WTC11 (cell line): ENCODE results near the gene SLC19A1. TPM values are rescaled to one million over a fixed set of nuclear protein-coding genes. Genes with fewer than 3 reads are reported as not detected.

Experiments
- ATAC-seq: fragments of 200-7000 bp; cut with Tn5 transposase; 2 replicates; pipeline ENCODE4 v1.10.0; 2021; ENCODE audit warnings: mild to moderate bottlenecking, moderate library complexity
- CTCF ChIA-PET: fragments of 300-600 bp; sonication (Branson Sonifier 250); formaldehyde crosslinking; loops from one replicate; lab custom pipeline; 2021; ENCODE audit warnings: antibody characterized with exemption; lab: Charles Lee
- POLR2A ChIA-PET: fragments of 350-600 bp; sonication (Branson Sonifier 250); formaldehyde crosslinking; loops from one replicate; lab custom pipeline; 2021; ENCODE audit warnings: antibody characterized with exemption; lab: Charles Lee
- DNase-seq: peaks from one replicate; pipeline ENCODE4 v3.0.0; 2021; ENCODE audit warnings: low spot score
- H3K27ac Mint-ChIP-seq: 2 replicates; pipeline ENCODE4 v1.8.0; 2021; ENCODE audit warnings: mixed read lengths
- H3K27me3 Mint-ChIP-seq: 2 replicates; pipeline ENCODE4 v1.8.0; 2021; ENCODE audit warnings: low read depth, mild to moderate bottlenecking, moderate library complexity, mixed read lengths
- H3K36me3 Mint-ChIP-seq: 2 replicates; pipeline ENCODE4 v1.8.0; 2021; ENCODE audit warnings: mixed read lengths
- H3K4me1 Mint-ChIP-seq: 2 replicates; pipeline ENCODE4 v1.8.0; 2022; ENCODE audit warnings: mixed read lengths
- H3K4me3 Mint-ChIP-seq: 2 replicates; pipeline ENCODE4 v1.8.0; 2021; ENCODE audit warnings: mild to moderate bottlenecking, moderate library complexity, mixed read lengths
- H3K9me3 Mint-ChIP-seq: 2 replicates; pipeline ENCODE4 v1.8.0; 2021; ENCODE audit warnings: mixed read lengths
- ATF1 ChIP-seq: sonication (generic); formaldehyde crosslinking; IDR thresholded peaks from 2 replicates; pipeline ENCODE4 v1.8.1; 2023; ENCODE audit warnings: mild to moderate bottlenecking, moderate library complexity, missing genetic modification reagents
- EMX1 ChIP-seq: fragments of 250-450 bp; sonication (Bioruptor Pico); IDR thresholded peaks from 2 replicates; pipeline ENCODE4 v1.8.0; 2021; ENCODE audit warnings: mild to moderate bottlenecking
- ESRRA ChIP-seq: sonication (generic); formaldehyde crosslinking; IDR thresholded peaks from 2 replicates; pipeline ENCODE4 v1.8.1; 2022; ENCODE audit warnings: mild to moderate bottlenecking, missing genetic modification reagents, borderline replicate concordance
- ETV6 ChIP-seq: sonication (generic); formaldehyde crosslinking; IDR thresholded peaks from 2 replicates; pipeline ENCODE4 v1.8.1; 2022; ENCODE audit warnings: mild to moderate bottlenecking, missing genetic modification reagents
- FOXP1 ChIP-seq: sonication (generic); formaldehyde crosslinking; IDR thresholded peaks from 2 replicates; pipeline ENCODE4 v1.8.0; 2022; ENCODE audit warnings: missing genetic modification reagents, mild to moderate bottlenecking, moderate library complexity, borderline replicate concordance
- HMGA2 ChIP-seq: fragments of 250-450 bp; sonication (Bioruptor Pico); IDR thresholded peaks from 2 replicates; pipeline ENCODE4 v1.4.0; 2021; ENCODE audit warnings: mild to moderate bottlenecking, moderate library complexity
- IRF2 ChIP-seq: sonication (generic); formaldehyde crosslinking; IDR thresholded peaks from 2 replicates; pipeline ENCODE4 v1.8.0; 2022; ENCODE audit warnings: low read depth, missing genetic modification reagents, borderline replicate concordance
- MXD4 ChIP-seq: fragments of 250-450 bp; sonication (Bioruptor Pico); IDR thresholded peaks from 2 replicates; pipeline ENCODE4 v1.8.0; 2021; ENCODE audit warnings: mild to moderate bottlenecking, moderate library complexity, borderline replicate concordance
- NFATC4 ChIP-seq: fragments of 250-450 bp; sonication (Bioruptor Pico); IDR thresholded peaks from 2 replicates; pipeline ENCODE4 v1.9.0; 2021; ENCODE audit warnings: mild to moderate bottlenecking
- NFYB ChIP-seq: sonication (generic); formaldehyde crosslinking; conservative IDR thresholded peaks from 2 replicates; pipeline ENCODE4 v1.8.0; 2022; ENCODE audit warnings: low read depth, missing genetic modification reagents
- NR2C2 ChIP-seq: sonication (generic); formaldehyde crosslinking; IDR thresholded peaks from 2 replicates; pipeline ENCODE4 v1.8.0; 2022; ENCODE audit warnings: mild to moderate bottlenecking, missing genetic modification reagents
- PRRX2 ChIP-seq: fragments of 250-450 bp; sonication (Bioruptor Pico); IDR thresholded peaks from 2 replicates; pipeline ENCODE4 v1.8.0; 2021; ENCODE audit warnings: mild to moderate bottlenecking
- RORB ChIP-seq: fragments of 250-450 bp; sonication (Bioruptor Pico); IDR thresholded peaks from 2 replicates; pipeline ENCODE4 v1.9.0; 2021; ENCODE audit warnings: mild to moderate bottlenecking
- TEAD4 ChIP-seq: sonication (generic); formaldehyde crosslinking; IDR thresholded peaks from 2 replicates; pipeline ENCODE4 v1.8.0; 2022; ENCODE audit warnings: mild to moderate bottlenecking, missing genetic modification reagents
- TP53 ChIP-seq: sonication (generic); formaldehyde crosslinking; IDR thresholded peaks from 2 replicates; pipeline ENCODE4 v1.8.1; 2023; ENCODE audit warnings: mild to moderate bottlenecking, missing genetic modification reagents
- ZNF219 ChIP-seq: sonication (generic); formaldehyde crosslinking; IDR thresholded peaks from 2 replicates; pipeline ENCODE4 v1.8.0; 2023; ENCODE audit warnings: missing genetic modification reagents, mild to moderate bottlenecking, borderline replicate concordance
- ZNF263 ChIP-seq: sonication (generic); formaldehyde crosslinking; IDR thresholded peaks from 2 replicates; pipeline ENCODE4 v1.8.1; 2022; ENCODE audit warnings: low read depth, mild to moderate bottlenecking, moderate library complexity, missing genetic modification reagents
- ZNF396 ChIP-seq: fragments of 250-450 bp; sonication (Bioruptor Pico); IDR thresholded peaks from 2 replicates; pipeline ENCODE4 v1.8.0; 2021; ENCODE audit warnings: mild to moderate bottlenecking, moderate library complexity, borderline replicate concordance
- total RNA-seq: library from RNA; stranded (reverse); gene quantifications from 3 replicates; pipeline ENCODE4 v1.2.3, GENCODE V29; 2021
- TF ChIP-seq, protein P1 (sequence below): fragments of 250-450 bp; sonication (Bioruptor Pico); conservative IDR thresholded peaks from 2 replicates; pipeline ENCODE4 v1.9.0; 2021; ENCODE audit warnings: mild to moderate bottlenecking
- TF ChIP-seq, protein P2 (sequence below): sonication (generic); formaldehyde crosslinking; IDR thresholded peaks from 2 replicates; pipeline ENCODE4 v1.8.1; 2022; ENCODE audit warnings: low read depth, missing genetic modification reagents, borderline replicate concordance
- TF ChIP-seq, protein P3 (sequence below): sonication (generic); formaldehyde crosslinking; conservative IDR thresholded peaks from 2 replicates; pipeline ENCODE4 v1.8.1; 2022; ENCODE audit warnings: mild to moderate bottlenecking, missing genetic modification reagents
- TF ChIP-seq, protein P4 (sequence below): sonication (generic); formaldehyde crosslinking; IDR thresholded peaks from 2 replicates; pipeline ENCODE4 v1.8.1; 2023; ENCODE audit warnings: mild to moderate bottlenecking, missing genetic modification reagents, borderline replicate concordance

The SLC19A1 gene
- total RNA-seq, 1 experiment from 2014 or later: 29.8 TPM

DNA sequence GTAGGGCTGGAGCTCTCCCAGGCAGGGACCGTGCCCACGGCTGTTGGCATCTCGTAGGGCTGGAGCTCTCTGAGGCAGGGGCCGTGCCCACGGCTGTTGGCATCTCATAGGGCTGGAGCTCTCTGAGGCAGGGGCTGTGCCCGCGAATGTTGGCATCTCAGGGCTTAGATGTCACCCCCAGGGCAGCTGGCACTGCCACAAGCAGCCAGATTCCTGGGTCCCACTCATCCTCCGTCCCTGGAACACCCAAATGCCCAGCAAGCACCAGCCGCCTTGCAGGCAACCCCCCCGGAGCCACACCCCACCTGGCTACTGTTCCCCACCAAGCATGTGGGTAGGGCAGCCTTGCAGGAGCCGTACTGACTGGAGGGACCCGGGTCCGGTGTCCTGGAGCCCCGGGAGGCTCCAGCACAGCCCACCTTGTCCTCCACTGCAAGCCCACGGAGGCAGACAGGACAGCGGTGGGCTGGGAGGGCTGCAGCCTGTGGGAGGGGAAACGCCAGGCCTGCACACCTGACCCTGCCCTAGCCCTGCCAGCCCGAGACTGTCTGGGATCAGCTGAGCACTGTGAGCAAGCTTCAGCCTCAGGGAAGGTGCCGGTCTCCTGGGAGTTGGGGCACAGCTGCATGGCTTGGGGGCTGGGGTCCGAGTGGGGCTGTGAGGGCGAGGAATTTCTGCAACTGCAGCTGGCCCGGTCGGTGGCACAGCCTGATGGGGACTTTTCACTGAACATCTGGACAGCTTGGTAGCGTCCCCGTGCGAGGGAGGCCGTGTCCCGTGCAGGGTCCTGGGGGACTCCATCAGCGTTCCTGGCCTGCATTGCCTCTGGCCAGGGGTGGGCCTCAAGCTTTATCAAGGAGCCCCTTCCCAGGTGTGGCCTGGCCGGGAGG, 83.7 kb downstream of the SLC19A1 start:
- Mint-ChIP-seq H3K4me1 (peaks cover 21% of the 10 kb centered on the region), H3K27me3 (no peaks in the 10 kb centered on the region), H3K9me3 (peaks cover 13% of the 10 kb centered on the region), H3K36me3 (peaks cover 22% of the 10 kb centered on the region)
- CTCF ChIA-PET: interaction anchor here (0.7 to 1.3 kb wide), 4 partner anchors 19 to 170 kb away, joined by 4 to 5 read pairs (median 4); partner anchors contain the start of gene POFUT2
- no peak for DNase-seq
- ATAC-seq: no peak
- TF ChIP-seq FOXP1 (CRISPR knock-in tag) (no peak), RORB (no peak), NFYB (CRISPR knock-in tag) (no peak), NR2C2 (no peak), EMX1 (CRISPR knock-in tag) (no peak), NFATC4 (no peak), ZNF396 (no peak), ATF1 (no peak), HMGA2 (CRISPR knock-in tag) (no peak), ZNF219 (CRISPR knock-in tag) (no peak), TEAD4 (CRISPR knock-in tag) (no peak), ESRRA (CRISPR knock-in tag) (no peak), IRF2 (CRISPR knock-in tag) (no peak), MXD4 (no peak)
- TF ChIP-seq, protein P1, sequence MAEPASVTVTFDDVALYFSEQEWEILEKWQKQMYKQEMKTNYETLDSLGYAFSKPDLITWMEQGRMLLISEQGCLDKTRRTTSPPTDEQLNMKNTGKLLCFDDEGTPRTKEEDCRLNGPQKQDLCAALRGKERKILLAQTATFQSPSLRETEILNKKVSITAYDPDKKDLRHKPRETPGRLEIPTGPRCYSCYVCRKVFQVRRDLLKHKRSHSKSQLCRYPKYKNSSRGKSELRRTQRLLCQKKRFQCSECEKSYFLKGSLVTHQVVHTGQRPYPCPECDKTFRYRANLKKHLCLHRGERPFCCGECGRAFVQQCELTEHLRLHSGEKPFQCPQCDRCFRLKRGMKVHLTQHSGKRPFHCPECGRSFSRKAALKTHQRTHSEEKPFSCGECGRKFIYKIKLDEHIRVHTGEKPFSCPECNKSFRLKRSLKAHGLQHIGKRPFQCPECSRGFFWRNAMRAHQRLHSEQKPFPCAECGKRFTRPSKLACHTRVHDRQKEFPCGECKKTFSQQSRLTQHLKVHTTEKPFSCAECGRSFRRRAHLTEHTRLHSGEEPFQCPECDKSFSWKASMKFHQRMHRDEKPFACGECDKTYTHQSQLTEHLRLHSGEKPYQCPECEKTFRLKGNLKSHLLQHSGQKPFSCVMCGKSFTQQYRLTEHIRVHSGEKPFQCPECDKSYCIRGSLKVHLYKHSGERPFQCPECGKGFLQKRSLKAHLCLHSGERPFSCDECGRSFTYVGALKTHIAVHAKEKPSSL (CRISPR knock-in tag): no peak
- TF ChIP-seq, protein P2, sequence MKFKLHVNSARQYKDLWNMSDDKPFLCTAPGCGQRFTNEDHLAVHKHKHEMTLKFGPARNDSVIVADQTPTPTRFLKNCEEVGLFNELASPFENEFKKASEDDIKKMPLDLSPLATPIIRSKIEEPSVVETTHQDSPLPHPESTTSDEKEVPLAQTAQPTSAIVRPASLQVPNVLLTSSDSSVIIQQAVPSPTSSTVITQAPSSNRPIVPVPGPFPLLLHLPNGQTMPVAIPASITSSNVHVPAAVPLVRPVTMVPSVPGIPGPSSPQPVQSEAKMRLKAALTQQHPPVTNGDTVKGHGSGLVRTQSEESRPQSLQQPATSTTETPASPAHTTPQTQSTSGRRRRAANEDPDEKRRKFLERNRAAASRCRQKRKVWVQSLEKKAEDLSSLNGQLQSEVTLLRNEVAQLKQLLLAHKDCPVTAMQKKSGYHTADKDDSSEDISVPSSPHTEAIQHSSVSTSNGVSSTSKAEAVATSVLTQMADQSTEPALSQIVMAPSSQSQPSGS (CRISPR knock-in tag): no peak
- TF ChIP-seq, all 79 proteins: peak for 0
- H3K4me3 Mint-ChIP-seq: no peak overlapping the region
- no peak overlapping the region for H3K27ac Mint-ChIP-seq
- POLR2A ChIA-PET: no interaction called here

DNA sequence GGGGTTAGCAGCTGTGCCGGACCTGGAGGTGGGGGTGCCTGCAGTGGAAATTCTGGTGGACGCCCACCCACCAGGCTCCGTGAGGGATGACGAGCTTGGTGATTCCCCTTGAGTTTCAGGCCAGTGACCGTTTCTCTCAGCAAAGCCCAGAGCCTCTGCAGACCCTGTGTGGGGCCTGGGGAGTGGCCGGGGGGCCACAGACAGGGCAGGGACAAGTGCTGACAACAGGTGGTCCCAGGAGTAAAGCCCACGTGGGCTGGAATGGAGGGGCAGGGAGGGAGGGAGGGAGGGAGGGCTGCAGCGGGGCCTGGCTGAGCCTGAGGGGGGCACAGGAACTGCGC, 84.4 kb downstream of the SLC19A1 start:
- CTCF ChIA-PET: interaction anchor here (0.8 kb wide), 1 partner anchor 170 kb away, joined by 4 read pairs; no protein-coding TSS in a partner anchor
- H3K27ac Mint-ChIP-seq: no peak overlapping the region
- POLR2A ChIA-PET: no interaction called here

More for the DNA sequence above, 84.4 kb downstream of the SLC19A1 start:
- Mint-ChIP-seq H3K4me1 (peaks cover 23% of the 10 kb centered on the region), H3K4me3 (no peak overlapping the region), H3K9me3 (peaks cover 18% of the 10 kb centered on the region), H3K27me3 (no peaks in the 10 kb centered on the region), H3K36me3 (peaks cover 26% of the 10 kb centered on the region)
- no peak for ATAC-seq
- no peak for DNase-seq
- TF ChIP-seq TP53 (no peak), MXD4 (no peak), ZNF263 (CRISPR knock-in tag) (no peak), ATF1 (no peak), PRRX2 (CRISPR knock-in tag) (no peak), ETV6 (no peak)
- TF ChIP-seq, protein P3, sequence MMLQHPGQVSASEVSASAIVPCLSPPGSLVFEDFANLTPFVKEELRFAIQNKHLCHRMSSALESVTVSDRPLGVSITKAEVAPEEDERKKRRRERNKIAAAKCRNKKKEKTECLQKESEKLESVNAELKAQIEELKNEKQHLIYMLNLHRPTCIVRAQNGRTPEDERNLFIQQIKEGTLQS (CRISPR knock-in tag): no peak
- TF ChIP-seq, protein P4, sequence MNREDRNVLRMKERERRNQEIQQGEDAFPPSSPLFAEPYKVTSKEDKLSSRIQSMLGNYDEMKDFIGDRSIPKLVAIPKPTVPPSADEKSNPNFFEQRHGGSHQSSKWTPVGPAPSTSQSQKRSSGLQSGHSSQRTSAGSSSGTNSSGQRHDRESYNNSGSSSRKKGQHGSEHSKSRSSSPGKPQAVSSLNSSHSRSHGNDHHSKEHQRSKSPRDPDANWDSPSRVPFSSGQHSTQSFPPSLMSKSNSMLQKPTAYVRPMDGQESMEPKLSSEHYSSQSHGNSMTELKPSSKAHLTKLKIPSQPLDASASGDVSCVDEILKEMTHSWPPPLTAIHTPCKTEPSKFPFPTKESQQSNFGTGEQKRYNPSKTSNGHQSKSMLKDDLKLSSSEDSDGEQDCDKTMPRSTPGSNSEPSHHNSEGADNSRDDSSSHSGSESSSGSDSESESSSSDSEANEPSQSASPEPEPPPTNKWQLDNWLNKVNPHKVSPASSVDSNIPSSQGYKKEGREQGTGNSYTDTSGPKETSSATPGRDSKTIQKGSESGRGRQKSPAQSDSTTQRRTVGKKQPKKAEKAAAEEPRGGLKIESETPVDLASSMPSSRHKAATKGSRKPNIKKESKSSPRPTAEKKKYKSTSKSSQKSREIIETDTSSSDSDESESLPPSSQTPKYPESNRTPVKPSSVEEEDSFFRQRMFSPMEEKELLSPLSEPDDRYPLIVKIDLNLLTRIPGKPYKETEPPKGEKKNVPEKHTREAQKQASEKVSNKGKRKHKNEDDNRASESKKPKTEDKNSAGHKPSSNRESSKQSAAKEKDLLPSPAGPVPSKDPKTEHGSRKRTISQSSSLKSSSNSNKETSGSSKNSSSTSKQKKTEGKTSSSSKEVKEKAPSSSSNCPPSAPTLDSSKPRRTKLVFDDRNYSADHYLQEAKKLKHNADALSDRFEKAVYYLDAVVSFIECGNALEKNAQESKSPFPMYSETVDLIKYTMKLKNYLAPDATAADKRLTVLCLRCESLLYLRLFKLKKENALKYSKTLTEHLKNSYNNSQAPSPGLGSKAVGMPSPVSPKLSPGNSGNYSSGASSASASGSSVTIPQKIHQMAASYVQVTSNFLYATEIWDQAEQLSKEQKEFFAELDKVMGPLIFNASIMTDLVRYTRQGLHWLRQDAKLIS (CRISPR knock-in tag): no peak
